HL-60/S4 (cell line): ENCODE data around the gene OMG.
"Not testable (repeated sequence)": the region's sequence is repeated elsewhere in the genome, so short reads cannot be mapped to it uniquely, and the experiment has no call there.

Experiments used
- in situ Hi-C: fragments of 300-500 bp; cut with MboI; formaldehyde crosslinking; loops from 2 replicates; pipeline ENCODE4 v1.14.3; 2022; ENCODE audit warnings: low sequenced_read_pairs

Gene OMG

DNA sequence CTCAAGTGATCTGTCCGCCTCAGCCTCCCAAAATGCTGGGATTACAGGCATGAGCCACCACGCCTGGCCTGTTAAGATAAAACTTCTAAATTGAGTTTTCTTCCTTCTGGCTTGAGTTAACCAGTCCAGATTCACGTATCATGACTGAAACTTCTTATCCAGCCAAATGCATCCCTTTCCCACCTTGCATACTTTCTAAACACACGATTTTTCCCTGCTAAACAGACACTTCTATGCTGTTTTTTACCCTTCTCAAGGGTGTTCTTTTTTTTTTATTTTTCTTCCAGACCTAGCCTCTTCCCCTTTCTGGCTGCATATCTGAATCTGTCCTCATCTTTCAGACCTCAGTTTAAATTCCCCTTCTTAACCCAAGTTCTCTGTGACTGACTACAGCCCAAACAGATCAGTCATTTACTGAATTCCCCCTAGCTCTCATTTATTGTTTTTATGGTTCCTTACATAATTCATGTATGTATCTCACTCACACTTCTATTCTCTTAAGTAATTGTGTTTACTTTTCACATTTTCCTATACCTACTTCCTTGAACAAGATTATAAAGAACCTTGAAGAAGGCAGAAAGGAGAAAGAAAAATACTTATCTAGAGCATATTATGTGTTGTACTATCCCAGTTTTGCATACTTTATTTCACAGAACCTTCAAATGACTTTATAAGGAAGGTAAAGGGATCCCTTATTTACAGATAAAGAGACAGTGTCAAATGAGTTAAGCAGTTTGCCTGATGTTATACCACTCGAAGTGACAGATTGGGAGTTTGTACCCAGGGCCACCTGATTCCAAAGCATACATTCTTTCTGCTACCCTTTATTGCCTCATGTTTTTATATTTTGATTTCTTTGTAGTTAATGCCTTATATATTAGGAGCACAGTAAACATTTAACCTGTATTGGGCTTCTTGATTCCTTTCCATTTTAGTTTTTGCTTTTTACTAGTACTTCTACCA is 11.6 kb upstream of the OMG start:
- in situ Hi-C loops, result no loop called here

DNA sequence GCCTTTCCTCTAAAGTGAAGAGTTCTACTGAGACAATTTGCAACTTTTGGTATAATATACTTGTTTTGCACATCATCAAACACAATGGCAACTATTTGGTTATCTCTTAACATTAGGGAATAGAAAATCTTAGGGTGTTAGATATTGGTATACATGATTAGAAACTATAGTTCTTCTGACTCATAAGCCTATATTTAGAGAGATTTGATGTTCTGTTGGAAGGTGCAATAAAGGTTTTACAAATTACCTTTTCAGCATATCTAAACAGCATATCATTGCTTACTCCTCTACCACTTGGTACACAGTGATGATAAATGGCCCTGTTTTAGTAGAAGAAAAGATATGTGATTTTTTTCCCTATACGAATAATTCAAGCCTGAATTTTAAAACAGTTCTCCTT is 10.6 kb upstream of the OMG start:
- in situ Hi-C loops, result no loop called here

DNA sequence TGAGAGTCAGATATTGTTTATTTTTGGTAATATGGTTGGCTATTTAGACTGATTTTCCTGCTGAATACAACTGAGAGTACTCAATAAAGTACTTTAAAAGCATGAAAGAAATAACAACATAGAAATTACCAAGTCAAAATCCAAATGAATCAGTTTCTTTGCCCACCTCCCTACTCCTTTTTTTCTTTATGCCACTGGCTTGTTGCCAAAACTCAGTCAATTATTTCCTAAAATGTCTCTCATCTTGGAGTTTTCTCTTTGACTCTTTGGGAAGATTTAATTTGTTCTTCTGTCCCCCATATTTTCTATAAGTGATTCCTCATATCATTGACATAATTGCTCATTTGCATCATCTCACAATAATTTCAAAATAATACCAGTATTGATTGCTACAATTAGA is 2.6 kb upstream of the OMG start:
- in situ Hi-C loops, result no loop called here

DNA sequence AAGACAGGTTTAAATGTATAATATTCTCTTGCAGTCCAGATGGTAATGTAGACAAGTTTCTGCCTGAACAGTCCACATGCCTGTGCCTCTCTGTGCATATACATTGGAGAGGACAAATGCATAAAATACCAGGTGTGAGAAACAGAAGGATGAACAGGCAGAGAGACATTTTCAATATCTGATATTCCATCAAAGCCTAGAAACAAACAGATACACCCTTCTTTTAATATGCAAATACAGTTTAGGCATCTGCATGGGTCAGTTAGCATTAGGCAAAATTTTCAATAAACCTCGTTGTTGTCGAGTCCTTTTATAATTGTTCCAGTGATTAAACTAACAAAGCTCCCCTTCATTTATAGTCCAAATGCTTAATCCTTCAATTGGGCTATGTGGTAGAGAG is 897 bp downstream of the OMG start:
- in situ Hi-C loops, result no loop called here

DNA sequence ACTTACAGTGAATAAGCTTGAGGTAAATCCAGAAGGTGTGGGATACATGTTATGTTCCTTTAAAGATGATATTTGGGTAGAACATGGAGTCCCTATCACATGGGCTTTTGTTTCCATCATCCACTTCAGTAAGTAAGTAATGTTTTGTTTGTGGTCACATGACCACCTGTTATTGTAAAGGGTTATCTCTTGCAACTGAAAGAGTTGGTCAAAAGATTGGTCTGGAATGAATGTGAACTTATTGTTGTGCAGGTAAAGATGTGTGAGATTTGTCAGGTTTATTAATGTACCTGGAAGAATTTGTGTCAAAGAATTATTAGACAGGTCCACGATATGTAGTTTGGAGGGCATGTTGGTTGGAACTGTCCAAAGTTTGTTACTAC is 1.6 kb downstream of the OMG start:
- in situ Hi-C loops, result no loop called here

DNA sequence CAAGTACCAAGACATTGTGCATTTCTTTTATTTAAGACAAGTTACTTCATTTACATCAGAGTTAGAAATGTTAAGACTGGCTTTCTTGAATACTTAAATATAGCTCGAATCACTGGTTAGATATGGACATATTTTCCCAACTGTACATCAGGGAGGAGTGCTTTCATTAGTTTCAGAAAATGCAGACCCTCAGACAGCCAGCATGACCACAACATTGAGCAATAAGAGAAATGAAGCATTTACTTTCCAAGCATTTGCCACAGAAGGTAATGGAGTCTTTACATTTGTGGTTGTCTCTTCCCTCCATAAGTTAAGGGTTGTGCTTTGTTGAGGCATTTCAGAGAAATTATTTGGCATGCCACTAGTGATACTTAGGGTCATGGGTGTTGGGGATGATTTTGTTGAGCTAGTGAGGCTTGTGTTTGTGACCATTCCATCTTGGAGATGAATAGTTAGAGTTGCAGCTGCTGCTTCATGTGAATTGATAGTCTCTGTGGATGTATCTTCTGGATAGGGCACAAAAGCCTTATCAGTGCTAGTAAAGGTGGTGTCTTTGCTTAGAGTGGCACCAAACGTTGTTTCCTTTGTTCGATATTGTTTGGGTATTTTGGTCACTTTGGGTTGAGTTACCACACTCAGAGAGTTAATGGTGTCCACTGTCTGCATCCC is 2.1 kb downstream of the OMG start:
- in situ Hi-C loops, result no loop called here

DNA sequence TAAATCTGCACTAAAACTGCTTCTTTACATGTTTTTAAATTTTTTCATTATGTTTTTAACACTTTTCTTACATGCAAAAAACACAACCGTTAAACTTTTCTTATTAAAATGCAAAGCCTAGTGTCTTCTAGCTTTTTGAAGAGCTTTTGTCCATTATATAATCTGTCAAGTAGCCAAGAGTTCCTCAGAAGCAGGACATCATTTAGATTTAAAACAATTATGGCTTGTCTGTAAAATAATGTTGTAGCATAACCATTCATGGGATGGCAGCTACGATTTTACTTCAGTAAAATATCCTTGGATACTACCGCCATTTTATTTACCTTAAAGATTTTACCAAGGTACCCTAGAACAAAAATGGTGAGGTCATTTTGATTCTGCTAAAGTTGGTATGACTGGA is 2.8 kb downstream of the OMG start:
- in situ Hi-C loops, result no loop called here

DNA sequence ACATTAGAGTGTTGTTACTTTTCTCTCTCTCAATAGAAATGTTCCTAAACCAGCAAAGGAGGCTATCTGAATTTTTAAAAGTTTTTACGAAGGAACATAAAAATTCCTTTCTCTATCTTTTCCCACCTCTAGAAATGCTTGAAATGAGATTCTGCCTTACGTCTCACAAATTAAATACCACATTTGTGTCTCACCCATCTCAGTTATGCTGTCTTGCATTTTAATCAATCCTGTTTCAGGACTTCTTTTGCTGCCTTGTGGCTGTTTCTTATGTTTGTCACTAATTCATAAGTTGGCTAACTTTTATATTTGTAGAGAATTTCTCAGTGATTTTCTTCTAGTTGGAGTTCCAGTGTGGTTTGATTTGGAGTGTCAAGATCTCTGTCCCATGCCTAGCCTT is 3.5 kb downstream of the OMG start:
- in situ Hi-C loops, result no loop called here

DNA sequence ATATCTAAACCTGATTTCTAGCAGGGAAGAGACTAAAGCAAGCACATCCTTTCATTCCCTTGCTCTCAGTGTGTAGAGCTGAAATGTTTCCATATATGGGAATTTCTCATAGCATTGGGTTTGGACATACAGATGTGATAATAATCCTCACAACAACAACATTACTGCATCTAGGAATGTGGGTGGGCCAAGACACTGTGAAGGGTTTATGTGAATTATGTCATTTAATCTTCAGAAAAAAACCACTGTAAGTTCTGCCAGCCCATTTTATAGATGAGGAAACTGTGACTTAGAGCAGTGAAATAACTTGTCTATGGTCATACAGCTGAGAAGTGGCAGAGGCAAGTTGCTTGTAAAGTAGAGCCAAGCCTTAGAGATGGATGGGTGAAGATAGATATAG is 5.2 kb downstream of the OMG start:
- in situ Hi-C loops, result no loop called here

DNA sequence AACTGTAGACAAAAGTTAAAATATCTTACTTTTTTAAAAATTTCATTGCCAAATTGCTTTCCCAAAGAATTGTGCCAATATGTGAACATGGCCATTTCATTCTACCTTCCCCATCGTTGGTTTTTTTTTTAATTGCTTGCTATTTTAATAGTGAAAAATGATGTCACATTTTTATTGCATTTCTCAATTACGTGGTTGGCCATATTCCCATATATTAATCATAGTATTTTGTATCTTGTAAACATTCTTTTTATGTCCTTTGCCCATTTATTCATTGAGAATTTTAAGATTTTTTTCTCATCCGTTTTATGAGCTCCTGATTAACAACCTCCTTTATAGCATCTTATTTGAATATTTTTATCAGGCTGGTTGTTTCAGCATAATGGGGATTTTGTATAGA is 7.2 kb downstream of the OMG start:
- in situ Hi-C loops, result no loop called here

DNA sequence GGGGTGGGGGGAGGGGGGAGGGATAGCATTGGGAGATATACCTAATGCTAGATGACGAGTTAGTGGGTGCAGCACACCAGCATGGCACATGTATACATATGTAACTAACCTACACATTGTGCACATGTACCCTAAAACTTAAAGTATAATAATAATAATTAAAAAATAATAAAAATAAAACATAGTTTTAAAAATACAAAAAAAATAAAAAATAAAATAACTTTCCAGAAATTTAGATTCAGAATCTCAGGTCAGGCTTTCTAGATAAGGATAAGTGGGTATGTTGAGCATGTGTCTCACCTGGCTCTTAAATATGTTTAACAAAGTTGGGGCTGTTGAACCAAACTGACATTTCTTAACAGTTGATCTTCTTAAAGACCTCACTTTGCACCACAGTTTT is 9.1 kb downstream of the OMG start:
- in situ Hi-C loops, result not testable (repeated sequence)

DNA sequence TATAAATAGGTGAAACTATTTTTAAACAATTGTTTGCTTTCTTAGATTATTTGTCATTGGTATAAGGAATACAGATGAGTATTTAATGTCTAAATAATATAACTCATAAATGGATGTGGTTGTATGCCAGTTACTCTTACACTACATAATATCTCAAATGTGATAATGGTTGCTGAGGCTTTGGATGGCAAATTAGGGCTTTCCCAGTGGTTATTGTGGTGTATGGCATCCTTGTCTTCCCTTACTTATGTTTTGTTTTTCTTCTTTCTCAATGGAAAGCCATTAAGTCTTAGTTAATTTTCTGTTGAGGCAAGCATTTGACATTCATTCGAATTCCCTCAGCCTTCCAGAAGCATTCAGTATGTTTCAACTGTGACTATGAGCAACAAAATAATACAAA is 10.5 kb downstream of the OMG start:
- in situ Hi-C loops, result no loop called here

DNA sequence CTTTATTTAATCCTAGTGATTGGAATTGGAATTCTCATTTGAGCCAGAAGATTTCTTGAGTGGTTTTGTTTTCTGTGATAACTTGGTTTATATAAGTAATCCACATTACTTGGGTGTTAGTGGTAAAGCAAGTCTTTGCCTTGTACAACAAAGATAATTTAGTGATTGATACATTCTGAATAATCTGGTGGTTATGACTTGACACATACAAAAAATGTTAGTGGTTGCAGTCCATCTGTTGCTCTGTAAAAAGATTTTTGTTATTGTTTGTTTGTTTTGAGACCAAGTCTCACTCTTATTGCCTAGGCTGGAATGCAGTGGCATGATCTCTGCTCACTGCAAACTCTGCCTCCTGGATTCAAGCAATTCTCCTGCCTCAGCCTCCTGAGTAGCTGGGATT is 13.2 kb downstream of the OMG start:
- in situ Hi-C loops, result no loop called here

DNA sequence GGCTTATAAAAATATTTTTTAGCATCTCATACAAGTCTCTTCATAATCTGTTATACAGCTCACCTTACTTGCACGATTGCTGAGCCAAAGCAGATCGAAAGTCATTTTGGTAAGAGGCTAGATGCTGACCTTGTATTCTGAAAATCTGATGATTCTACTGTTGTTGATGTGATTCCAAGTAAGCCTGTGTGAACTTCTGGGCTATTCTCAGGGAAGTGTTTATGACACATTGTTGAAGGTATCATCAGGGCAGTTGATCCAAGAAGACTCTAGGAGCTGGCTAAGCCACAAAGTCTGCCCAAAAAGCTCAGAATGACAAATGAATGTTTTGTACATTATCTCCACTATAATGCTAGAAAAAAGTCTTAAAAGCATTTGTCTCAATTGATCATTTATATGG is 16.0 kb downstream of the OMG start:
- in situ Hi-C loops, result no loop called here

DNA sequence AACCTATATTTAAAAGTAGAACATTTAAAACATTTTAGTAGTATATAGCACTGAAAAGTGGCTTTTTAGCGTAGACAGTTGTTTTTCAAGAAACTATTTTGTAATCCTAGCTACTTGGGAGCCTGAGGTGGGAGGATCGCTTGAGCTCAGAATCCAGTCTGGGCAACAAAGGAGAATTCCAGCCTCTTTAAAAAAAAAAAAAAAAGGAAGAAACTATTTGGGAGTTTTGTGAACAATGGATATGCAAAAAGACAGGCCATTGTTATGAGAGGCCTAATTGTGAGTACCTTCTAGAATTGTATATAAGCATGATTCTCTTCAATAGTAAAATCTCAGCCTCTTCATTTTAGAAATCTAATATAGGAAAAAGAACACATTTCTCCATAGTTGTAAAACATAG is 17.6 kb downstream of the OMG start:
- in situ Hi-C loops, result no loop called here

DNA sequence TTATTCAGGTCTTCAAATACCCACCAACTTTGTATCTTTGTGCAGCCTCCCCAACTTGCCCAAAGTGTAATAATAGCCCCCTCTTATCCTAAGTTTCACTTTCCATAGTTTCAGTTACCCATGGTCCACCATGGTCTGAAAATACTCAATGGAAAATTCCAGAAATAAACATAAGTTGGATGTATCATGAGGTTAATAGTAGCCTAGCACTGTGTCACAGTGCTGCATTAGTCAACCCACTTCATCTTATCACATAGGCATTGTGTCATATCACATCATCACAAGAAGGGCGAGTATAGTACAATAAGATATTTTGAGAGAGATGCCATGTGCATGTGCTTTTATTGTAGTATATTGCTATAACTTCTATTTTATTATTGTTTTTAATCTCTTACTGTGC is 21.9 kb downstream of the OMG start:
- in situ Hi-C loops, result no loop called here

DNA sequence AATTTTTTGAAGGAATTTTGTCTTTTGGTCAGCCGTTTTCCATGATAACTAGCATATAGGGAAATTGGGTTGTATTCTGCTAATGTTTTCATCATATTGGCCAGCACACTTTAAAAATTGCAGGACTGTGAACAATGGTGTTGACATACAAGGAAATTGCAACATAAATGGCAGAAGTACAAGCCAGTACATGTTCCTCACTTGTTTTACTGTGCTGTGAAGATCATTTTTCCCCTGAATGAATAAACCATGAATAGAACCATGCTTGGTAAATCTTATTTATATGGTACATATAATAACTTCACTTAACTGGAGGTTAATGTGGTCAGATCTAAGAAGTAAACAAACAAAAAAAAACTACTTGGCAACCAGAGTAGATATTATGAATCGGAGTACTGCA is 22.8 kb downstream of the OMG start:
- in situ Hi-C loops, result no loop called here

DNA sequence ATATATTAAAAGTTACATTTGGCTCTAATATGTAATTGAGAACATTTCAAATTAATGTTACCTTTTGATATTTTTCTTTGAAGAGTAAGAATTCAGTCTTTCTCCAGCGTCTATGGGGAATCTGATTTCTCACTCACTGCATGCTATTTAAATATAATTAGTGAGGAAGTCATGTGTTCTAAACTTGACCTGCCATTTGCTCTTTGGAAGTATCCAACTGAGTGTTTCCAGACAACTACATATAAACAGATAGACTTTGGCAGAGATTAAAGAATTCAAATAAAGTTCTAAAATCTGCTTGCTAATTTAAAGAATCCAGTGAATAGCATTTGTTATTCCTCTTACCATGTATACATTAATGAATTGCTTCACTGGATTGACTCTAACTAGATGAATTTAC is 23.5 kb downstream of the OMG start:
- in situ Hi-C loops, result no loop called here

DNA sequence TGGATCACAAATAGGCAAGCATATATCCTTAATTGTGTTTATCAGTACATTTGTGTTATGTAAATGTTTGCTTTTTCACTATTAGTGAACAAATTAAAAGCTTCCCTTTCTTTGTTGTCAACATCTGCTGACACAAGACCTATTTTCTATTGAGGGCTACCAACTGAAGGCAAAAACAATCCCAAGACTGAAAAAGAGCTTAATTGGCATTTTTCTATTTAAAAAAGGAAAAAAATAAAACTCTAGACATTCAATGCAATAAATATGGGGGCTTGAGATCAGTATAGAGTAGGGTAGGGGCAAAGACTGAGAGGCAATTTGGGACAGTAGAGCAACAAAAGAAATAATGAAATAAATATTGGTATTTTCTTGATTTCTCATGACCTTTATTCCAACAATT is 24.2 kb downstream of the OMG start:
- in situ Hi-C loops, result no loop called here

DNA sequence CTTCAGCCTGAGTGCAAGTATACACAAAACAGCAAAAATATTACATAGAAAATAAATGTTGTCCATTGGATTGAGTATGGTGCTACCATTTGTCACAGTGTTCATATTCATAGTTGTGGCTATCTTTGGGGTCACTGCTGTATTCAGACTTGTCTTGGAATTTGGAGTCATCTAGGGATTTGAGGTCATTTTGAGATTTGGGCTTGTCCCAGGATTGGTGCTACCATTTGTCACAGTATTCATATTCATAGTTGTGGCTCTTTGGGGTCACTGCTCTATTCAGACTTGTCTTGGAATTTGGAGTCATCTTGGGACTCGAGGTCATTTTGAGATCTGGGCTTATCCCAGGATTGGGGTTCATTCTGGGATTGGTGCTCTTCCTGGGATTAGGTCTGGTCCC is 24.8 kb downstream of the OMG start:
- in situ Hi-C loops, result no loop called here

DNA sequence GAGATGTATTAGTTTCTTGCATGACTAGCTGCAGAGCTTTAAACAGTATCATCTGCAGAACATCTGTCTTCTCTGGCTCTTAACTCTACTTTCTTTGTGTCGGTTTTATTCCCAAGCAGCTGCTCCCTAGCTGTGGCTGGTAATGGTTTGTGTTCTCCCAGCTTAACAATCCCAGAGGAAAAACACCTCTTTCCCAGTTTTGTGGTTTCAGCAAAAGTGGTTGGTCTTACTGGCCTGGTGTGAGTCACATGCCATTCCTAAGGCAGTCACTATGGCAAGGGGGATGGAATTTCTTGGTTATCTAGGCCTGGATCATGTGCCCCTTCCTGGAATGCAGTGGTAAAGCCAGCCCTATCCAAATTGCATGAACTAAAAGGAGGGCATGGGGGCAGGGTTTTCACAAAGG is 27.5 kb downstream of the OMG start:
- in situ Hi-C loops, result no loop called here

DNA sequence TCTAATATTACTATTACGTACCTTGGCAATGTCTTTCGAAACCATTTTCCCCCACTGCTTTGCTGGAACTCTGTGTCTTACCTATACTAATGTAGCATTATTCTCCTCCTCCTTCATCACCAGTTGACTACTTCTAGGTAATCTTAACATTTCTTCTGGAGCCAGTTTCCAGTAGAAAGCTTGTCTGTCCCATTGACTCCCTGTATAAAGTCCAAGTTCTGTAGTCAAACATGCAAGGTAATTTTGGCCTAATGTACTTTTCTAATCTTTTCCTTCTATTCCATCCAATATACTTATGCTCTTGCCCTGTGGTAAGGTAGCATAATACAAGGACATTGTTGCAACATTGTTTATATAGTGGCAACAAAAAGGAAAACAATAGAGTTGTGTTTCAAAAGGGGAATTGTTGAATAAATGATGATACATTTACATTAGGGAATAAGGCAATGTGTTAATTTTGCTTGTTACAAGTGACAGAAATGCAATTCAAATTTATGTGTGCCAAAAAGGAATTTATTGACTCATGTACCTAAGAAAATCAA is 27.9 kb downstream of the OMG start:
- in situ Hi-C loops, result no loop called here
